Astrocyte of the spinal cord (primary cell): ENCODE data around the gene MYEF2.

Experiments used
- DNase-seq: peaks from one replicate; pipeline ENCODE4 v3.0.0; 2011; ENCODE audit warnings: low read depth, low spot score
- H3K4me3 ChIP-seq: 2 replicates; pipeline ENCODE4 v1.5.1; 2011; ENCODE audit warnings: low read depth, mild to moderate bottlenecking, low read length, moderate library complexity
- CTCF ChIP-seq: IDR thresholded peaks from 2 replicates; pipeline ENCODE4 v1.5.1; 2012; ENCODE audit warnings: low read depth, mild to moderate bottlenecking, low read length, inconsistent platforms
- in situ Hi-C: cut with HindIII; loops from 2 replicates; pipeline ENCODE4 v1.10.0; 2017; ENCODE audit warnings: low sequenced_read_pairs

The MYEF2 gene

GRCh38 chr15:48089702-48090101 lies 88.4 kb downstream of the MYEF2 start:
- no peak for TF ChIP-seq CTCF
- in situ Hi-C loops, result no loop called here
- DNase-seq, result no peak
- no peak overlapping the region for H3K4me3 ChIP-seq

GRCh38 chr15:48087844-48088243 lies 90.3 kb downstream of the MYEF2 start:
- DNase-seq, result no peak
- in situ Hi-C loops, result no loop called here
- TF ChIP-seq CTCF, result no peak
- H3K4me3 ChIP-seq, result no peak overlapping the region

- TF ChIP-seq CTCF, result no peak
- DNase-seq, result peak; percentile 51
- in situ Hi-C loops, result no loop called here
- H3K4me3 ChIP-seq, result no peak overlapping the region
Observed at GRCh38 chr15:48086576-48086975, 91.5 kb downstream of the MYEF2 start.

GRCh38 chr15:48086133-48086532 lies 92.0 kb downstream of the MYEF2 start:
- in situ Hi-C loops, result no loop called here

GRCh38 chr15:48085591-48085930 lies 92.5 kb downstream of the MYEF2 start:
- in situ Hi-C loops, result no loop called here
- TF ChIP-seq CTCF, result no peak
- no peak for DNase-seq

More at GRCh38 chr15:48086133-48086532, 92.0 kb downstream of the MYEF2 start:
- no peak overlapping the region for H3K4me3 ChIP-seq
- no peak for TF ChIP-seq CTCF
- no peak for DNase-seq

GRCh38 chr15:48084759-48085590 lies 93.1 kb downstream of the MYEF2 start:
- DNase-seq, result peak; percentile 59
- no peak overlapping the region for H3K4me3 ChIP-seq
- in situ Hi-C loops, result no loop called here
- TF ChIP-seq CTCF, result peak; percentile 73

More at GRCh38 chr15:48085591-48085930, 92.5 kb downstream of the MYEF2 start:
- no peak overlapping the region for H3K4me3 ChIP-seq
